Testis (tissue), 2 donors: ENCODE results near the gene POLR1F.

Source experiments
- CTCF ChIP-seq, 3 experiments: fragments of 450-650 bp in 2 of 3; fragments of 200-600 bp in 1 of 3; sonication (generic) in 1 of 3; IDR thresholded peaks; one replicate each; pipeline ENCODE4 v1.5.1; 2016 to 2019; ENCODE audit warnings: antibody characterized with exemption in 3 of 3, mild to moderate bottlenecking in 2 of 3, moderate library complexity in 1 of 3
- POLR2A ChIP-seq: fragments of 450-650 bp; IDR thresholded peaks from one replicate; pipeline ENCODE4 v1.6.1; 2017; ENCODE audit warnings: antibody characterized with exemption, mild to moderate bottlenecking, moderate library complexity

GRCh38 chr7:19648791-19649190, 60.0 kb downstream of the POLR1F start:
- TF ChIP-seq CTCF (IDR thresholded peaks at IDR 0.05) (no peak), POLR2A (no peak)
